Panc1 (cell line): ENCODE data around the gene FHIT.

Experiments
- POLR2AphosphoS5 ChIP-seq: IDR thresholded peaks from 2 replicates; pipeline ENCODE4 v1.6.1; 2012; ENCODE audit warnings: mild to moderate bottlenecking, low read depth, low read length, moderate library complexity
- TCF7L2 ChIP-seq: IDR thresholded peaks from 2 replicates; pipeline ENCODE4 v1.6.1; 2011; ENCODE audit warnings: mild to moderate bottlenecking, low read depth, low read length, inconsistent platforms
- TF ChIP-seq, protein P1 (sequence below): fragments of 450-650 bp; IDR thresholded peaks from 2 replicates; pipeline ENCODE4 v1.5.1; 2017; ENCODE audit warnings: mild to moderate bottlenecking
- TF ChIP-seq, protein P2 (sequence below), 2 experiments: IDR thresholded peaks; 2 replicates each; pipeline ENCODE4 v1.6.1; 2011 to 2012; ENCODE audit warnings: low read depth in 2 of 2, control low read depth in 1 of 2, low read length in 1 of 2, mild to moderate bottlenecking in 1 of 2, moderate library complexity in 1 of 2; ENCODE audit not compliant: insufficient read depth in 1 of 2

DNA sequence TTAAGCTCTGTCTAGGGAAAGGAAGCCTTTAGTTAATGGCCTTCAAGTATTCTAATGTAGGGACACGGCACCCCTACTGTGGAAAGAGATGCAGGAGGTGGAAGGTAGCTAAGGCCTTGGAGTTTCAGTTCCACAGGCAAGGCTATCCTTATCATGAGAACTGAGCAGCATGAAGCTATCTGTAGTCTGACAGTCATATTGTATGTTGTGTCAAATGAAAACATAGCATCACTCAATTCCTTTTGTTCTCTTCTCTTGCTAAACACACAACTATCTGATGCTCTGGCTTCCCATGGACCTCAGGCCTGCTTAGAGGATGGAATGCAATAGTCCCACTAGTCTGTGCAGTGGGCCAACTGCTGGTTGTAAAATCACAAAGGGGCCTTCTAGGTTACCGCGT, 380.9 kb downstream of the FHIT start:
- TF ChIP-seq, protein P1, sequence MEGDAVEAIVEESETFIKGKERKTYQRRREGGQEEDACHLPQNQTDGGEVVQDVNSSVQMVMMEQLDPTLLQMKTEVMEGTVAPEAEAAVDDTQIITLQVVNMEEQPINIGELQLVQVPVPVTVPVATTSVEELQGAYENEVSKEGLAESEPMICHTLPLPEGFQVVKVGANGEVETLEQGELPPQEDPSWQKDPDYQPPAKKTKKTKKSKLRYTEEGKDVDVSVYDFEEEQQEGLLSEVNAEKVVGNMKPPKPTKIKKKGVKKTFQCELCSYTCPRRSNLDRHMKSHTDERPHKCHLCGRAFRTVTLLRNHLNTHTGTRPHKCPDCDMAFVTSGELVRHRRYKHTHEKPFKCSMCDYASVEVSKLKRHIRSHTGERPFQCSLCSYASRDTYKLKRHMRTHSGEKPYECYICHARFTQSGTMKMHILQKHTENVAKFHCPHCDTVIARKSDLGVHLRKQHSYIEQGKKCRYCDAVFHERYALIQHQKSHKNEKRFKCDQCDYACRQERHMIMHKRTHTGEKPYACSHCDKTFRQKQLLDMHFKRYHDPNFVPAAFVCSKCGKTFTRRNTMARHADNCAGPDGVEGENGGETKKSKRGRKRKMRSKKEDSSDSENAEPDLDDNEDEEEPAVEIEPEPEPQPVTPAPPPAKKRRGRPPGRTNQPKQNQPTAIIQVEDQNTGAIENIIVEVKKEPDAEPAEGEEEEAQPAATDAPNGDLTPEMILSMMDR, result no peak
- TF ChIP-seq POLR2AphosphoS5, result no peak
- TF ChIP-seq TCF7L2, result no peak
- TF ChIP-seq, protein P2, sequence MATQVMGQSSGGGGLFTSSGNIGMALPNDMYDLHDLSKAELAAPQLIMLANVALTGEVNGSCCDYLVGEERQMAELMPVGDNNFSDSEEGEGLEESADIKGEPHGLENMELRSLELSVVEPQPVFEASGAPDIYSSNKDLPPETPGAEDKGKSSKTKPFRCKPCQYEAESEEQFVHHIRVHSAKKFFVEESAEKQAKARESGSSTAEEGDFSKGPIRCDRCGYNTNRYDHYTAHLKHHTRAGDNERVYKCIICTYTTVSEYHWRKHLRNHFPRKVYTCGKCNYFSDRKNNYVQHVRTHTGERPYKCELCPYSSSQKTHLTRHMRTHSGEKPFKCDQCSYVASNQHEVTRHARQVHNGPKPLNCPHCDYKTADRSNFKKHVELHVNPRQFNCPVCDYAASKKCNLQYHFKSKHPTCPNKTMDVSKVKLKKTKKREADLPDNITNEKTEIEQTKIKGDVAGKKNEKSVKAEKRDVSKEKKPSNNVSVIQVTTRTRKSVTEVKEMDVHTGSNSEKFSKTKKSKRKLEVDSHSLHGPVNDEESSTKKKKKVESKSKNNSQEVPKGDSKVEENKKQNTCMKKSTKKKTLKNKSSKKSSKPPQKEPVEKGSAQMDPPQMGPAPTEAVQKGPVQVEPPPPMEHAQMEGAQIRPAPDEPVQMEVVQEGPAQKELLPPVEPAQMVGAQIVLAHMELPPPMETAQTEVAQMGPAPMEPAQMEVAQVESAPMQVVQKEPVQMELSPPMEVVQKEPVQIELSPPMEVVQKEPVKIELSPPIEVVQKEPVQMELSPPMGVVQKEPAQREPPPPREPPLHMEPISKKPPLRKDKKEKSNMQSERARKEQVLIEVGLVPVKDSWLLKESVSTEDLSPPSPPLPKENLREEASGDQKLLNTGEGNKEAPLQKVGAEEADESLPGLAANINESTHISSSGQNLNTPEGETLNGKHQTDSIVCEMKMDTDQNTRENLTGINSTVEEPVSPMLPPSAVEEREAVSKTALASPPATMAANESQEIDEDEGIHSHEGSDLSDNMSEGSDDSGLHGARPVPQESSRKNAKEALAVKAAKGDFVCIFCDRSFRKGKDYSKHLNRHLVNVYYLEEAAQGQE (IDR thresholded peaks at IDR 0.05; ENCODE audit: insufficient read depth in 1 of 2, low read depth in 2 of 2, low read length in 1 of 2), result no peak
